Measurements from ENCODE around the gene CCDC60. TPM values are rescaled to one million over a fixed set of nuclear protein-coding genes. Genes with fewer than 3 reads are reported as not detected.

CCDC60 gene
- total and polyA plus RNA-seq, 2 of the 13 experiments (the other 11 are each of a cell fraction or from before 2014, with no cell fraction given) = not detected

GRCh38 chr12:119589097-119589496 lies 254.6 kb downstream of the CCDC60 start:
- BruUV-seq (replicated peaks) = no TSS peak
- ChIA-PET POLR2A (no interaction called here), CTCF (ENCODE audit: low intra/inter-chr PET ratio, low total read pairs) (no interaction called here)
- Histone ChIP-seq H3K4me2 (ENCODE audit: low read depth, low read length) (no peak overlapping the region), H3K4me3 (replicated peaks in 1 of 3; ENCODE audit: insufficient read depth in 1 of 3, low read depth in 2 of 3, low read length in 3 of 3) (no peak overlapping the region), H3K79me2 (ENCODE audit: insufficient read depth, low read length) (no peaks in the 10 kb centered on the region), H3K27me3 (ENCODE audit: control insufficient read depth in 1 of 2, insufficient read depth in 2 of 2, low read length in 2 of 2) (peaks cover 2 to 16% of the 10 kb centered on the region in 2 experiments; a peak in 3 of 5 replicates), H3K27ac (ENCODE audit: extremely low read length, insufficient read depth, low read length) (no peak overlapping the region), H2AFZ (ENCODE audit: low read length) (no peak overlapping the region), H3K9me3 (ENCODE audit: low read length) (no peaks in the 10 kb centered on the region), H3K4me1 (ENCODE audit: insufficient read depth, low read length) (no peaks in the 10 kb centered on the region), H3K36me3 (replicated peaks in 1 of 2; ENCODE audit: control insufficient read depth in 1 of 2, insufficient read depth in 2 of 2, low read length in 2 of 2) (no peaks in the 10 kb centered on the region), H3K9ac (ENCODE audit: insufficient read depth, low read depth, low read length) (no peak overlapping the region), H4K20me1 (ENCODE audit: insufficient read depth, low read length) (no peaks in the 10 kb centered on the region)
- FAIRE-seq = no peak
- WGBS (ENCODE audit: low lambda C conversion rate) = 0% methylated on average over 1 of the region's 1 CpG
- intact Hi-C loops (cut with micrococcal nuclease; ENCODE audit: unreplicated experiment) (no loop called here), in situ Hi-C loops (cut with HindIII; ENCODE audit: extremely low pct_ligation_motif_present, low pct_unique_long_range_greater_than_20kb) (no loop called here)
- ATAC-seq = no peak
- TF ChIP-seq GZF1 (CRISPR knock-in tag; IDR thresholded peaks at IDR 0.05) (no peak), CEBPB (IDR thresholded peaks at IDR 0.05; ENCODE audit: borderline replicate concordance, low read depth, low read length) (peak; percentile 46; the same call in 1 of the 2 replicates), SOX5 (CRISPR knock-in tag; IDR thresholded peaks at IDR 0.05; ENCODE audit: borderline replicate concordance) (no peak)
- no peak for DNase-seq (ENCODE audit: low spot score)

- no peak for ATAC-seq
- no peaks in the 10 kb centered on the region for H3K79me2 ChIP-seq (ENCODE audit: insufficient read depth, low read length)
- 47% methylated on average over 4 of the region's 4 CpGs for WGBS (ENCODE audit: low lambda C conversion rate)
These were observed 255.1 kb downstream of the CCDC60 start for GRCh38 chr12:119589634-119590033.

More at GRCh38 chr12:119589634-119590033, 255.1 kb downstream of the CCDC60 start:
- no peak overlapping the region for H2AFZ ChIP-seq (ENCODE audit: low read length)
- peaks cover 4 to 22% of the 10 kb centered on the region in 2 experiments; a peak in 3 of 5 replicates for H3K27me3 ChIP-seq (ENCODE audit: control insufficient read depth in 1 of 2, insufficient read depth in 2 of 2, low read length in 2 of 2)
- no peaks in the 10 kb centered on the region for H3K4me1 ChIP-seq (ENCODE audit: insufficient read depth, low read length)
- POLR2A ChIA-PET = no interaction called here
- H3K4me3 ChIP-seq (replicated peaks in 1 of 3; ENCODE audit: insufficient read depth in 1 of 3, low read depth in 2 of 3, low read length in 3 of 3) = no peak overlapping the region
- no TSS peak for BruUV-seq (replicated peaks)
- no peak for TF ChIP-seq ZSCAN21 (CRISPR knock-in tag; IDR thresholded peaks at IDR 0.05; ENCODE audit: borderline replicate concordance)
- TF ChIP-seq ZNF816 (CRISPR knock-in tag; IDR thresholded peaks at IDR 0.05; ENCODE audit: borderline replicate concordance) = no peak
- no peak for TF ChIP-seq SMAD9 (CRISPR knock-in tag; IDR thresholded peaks at IDR 0.05)
- TF ChIP-seq ZFP37 (CRISPR knock-in tag; IDR thresholded peaks at IDR 0.05; ENCODE audit: borderline replicate concordance) = no peak
- no peak for TF ChIP-seq ZNF230 (CRISPR knock-in tag; IDR thresholded peaks at IDR 0.05)
- TF ChIP-seq ZNF512 (CRISPR knock-in tag; IDR thresholded peaks at IDR 0.05) = no peak
- TF ChIP-seq MBNL3 (CRISPR knock-in tag; conservative IDR thresholded peaks at IDR 0.05) = no peak
- DNase-seq (ENCODE audit: low spot score) (no peak), FAIRE-seq (no peak)
- no peak overlapping the region for H3K4me2 ChIP-seq (ENCODE audit: low read depth, low read length)
- intact Hi-C loops (cut with micrococcal nuclease; ENCODE audit: unreplicated experiment) = no loop called here
- H3K27ac ChIP-seq (ENCODE audit: extremely low read length, insufficient read depth, low read length) = no peak overlapping the region
- H3K36me3 ChIP-seq (replicated peaks in 1 of 2; ENCODE audit: control insufficient read depth in 1 of 2, insufficient read depth in 2 of 2, low read length in 2 of 2) = no peaks in the 10 kb centered on the region
- no peaks in the 10 kb centered on the region for H3K9me3 ChIP-seq (ENCODE audit: low read length)
- H3K9ac ChIP-seq (ENCODE audit: insufficient read depth, low read depth, low read length) = no peak overlapping the region
- no peaks in the 10 kb centered on the region for H4K20me1 ChIP-seq (ENCODE audit: insufficient read depth, low read length)
- in situ Hi-C loops (cut with HindIII; ENCODE audit: extremely low pct_ligation_motif_present, low pct_unique_long_range_greater_than_20kb) = no loop called here
- CTCF ChIA-PET (ENCODE audit: low intra/inter-chr PET ratio, low total read pairs) = no interaction called here
